WI38 (cell line): ENCODE results near the gene DPYSL3.

Experiments used
- H3K4me3 ChIP-seq: 2 replicates; pipeline ENCODE4 v1.5.1; 2011; ENCODE audit warnings: low read depth, mild to moderate bottlenecking, control low read depth, low read length
- TF ChIP-seq, protein P1 (sequence below): IDR thresholded peaks from 2 replicates; pipeline ENCODE4 v1.5.1; 2012; ENCODE audit warnings: low read depth, mild to moderate bottlenecking, control low read depth, low read length

The DPYSL3 gene

DNA sequence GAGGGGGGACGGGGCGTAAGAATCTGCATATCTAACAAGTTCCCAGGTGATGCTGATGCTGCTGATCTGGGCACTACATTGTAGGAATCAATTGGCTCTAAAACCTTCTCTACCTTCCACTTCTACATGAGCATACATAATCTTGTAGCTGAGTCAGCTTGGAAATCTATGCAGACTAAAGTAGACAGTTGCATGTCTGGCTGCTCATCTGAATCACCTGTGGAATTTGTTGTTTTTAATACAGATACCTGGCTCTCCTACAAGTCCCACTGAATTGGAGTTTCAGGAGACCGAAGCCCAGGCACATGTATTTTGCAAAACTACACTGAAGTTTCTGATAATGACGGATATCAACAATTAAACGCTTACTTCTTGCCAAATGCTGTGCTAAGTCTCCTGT is 161.4 kb downstream of the DPYSL3 start:
- TF ChIP-seq, protein P1, sequence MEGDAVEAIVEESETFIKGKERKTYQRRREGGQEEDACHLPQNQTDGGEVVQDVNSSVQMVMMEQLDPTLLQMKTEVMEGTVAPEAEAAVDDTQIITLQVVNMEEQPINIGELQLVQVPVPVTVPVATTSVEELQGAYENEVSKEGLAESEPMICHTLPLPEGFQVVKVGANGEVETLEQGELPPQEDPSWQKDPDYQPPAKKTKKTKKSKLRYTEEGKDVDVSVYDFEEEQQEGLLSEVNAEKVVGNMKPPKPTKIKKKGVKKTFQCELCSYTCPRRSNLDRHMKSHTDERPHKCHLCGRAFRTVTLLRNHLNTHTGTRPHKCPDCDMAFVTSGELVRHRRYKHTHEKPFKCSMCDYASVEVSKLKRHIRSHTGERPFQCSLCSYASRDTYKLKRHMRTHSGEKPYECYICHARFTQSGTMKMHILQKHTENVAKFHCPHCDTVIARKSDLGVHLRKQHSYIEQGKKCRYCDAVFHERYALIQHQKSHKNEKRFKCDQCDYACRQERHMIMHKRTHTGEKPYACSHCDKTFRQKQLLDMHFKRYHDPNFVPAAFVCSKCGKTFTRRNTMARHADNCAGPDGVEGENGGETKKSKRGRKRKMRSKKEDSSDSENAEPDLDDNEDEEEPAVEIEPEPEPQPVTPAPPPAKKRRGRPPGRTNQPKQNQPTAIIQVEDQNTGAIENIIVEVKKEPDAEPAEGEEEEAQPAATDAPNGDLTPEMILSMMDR = no peak
- H3K4me3 ChIP-seq = no peak overlapping the region

DNA sequence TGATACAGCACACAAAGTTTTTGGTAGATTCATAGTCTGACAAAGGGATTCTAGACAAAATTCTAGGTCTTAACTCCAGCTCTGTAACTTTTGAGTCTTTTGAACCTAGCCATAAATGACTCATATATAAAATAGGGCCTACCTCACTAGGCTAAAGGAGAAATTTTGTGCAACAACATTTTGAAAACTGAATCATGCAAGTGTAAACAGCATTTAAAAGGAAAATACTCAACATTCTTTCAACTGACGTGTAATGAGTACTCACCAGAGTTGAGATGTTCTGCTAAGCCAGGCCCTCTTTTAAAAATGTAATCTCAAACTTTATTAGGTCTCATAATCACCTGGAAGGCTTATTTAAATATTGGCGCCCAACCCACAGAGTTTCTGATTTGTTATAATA is 161.8 kb downstream of the DPYSL3 start:
- TF ChIP-seq, protein P1 = no peak
- H3K4me3 ChIP-seq = no peak overlapping the region

DNA sequence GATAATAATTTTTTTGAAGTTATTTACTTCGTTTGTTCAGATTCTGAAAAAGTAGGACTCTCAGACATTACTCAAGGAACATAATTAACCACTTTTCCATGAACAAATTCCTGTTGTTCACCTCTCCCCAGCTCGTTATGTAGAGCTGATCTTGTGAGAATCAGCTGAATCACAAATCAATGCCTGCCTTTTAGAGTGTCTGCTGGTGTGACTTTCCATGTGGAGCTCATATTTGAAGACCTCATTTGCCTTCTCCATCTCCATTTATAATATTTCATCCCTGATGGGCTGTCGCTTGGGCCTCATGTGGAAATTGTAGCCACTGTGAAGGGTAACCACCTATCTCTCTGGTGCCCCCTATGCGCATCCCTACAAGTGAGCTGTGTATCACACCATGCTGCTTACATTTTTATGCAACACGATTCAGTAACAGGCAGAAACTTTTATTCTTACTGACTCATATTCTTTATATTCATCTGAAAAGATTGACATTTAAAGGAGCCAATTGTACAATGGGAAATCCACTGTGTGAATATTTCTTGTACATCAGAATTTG is 163.8 kb downstream of the DPYSL3 start:
- TF ChIP-seq, protein P1 = no peak
- no peak overlapping the region for H3K4me3 ChIP-seq

DNA sequence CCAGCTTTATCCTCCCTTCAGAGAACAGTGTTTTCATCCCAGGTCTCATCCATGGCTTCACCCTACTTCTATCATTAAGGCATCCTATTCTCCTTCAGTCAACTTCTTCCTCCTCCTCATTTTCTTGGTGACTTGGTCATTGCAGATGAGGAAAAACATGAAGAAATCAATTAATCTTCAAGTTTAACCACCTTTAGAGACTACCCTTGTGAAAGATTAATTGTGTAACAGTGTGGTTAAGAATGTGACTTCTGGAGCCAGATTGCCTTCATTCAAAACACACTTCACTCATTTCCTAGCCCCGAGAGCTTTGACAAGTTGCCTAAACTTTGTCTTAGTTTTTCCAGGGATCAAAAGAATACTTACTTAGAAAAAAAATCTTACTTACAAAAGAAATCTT is 165.0 kb downstream of the DPYSL3 start:
- H3K4me3 ChIP-seq = no peak overlapping the region
- TF ChIP-seq, protein P1 = no peak

DNA sequence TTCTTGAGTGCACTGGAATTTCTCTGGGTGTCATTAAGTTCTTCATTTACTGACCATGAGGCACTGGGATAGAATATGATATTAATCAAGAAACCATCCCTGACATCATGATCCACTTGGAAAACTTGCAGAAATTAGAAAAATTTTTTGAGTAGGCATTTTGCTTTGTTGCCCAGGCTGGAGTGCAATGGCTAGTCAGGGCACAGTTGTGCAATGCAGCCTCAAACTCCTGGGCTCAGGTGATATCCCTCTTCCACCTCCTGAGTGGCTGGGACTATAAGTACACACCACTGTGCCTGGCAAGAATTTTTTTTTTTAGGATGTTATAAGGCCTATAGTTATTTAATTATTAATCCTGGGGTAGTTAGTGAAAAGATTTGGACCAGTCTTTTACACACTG is 168.5 kb downstream of the DPYSL3 start:
- TF ChIP-seq, protein P1 = no peak

DNA sequence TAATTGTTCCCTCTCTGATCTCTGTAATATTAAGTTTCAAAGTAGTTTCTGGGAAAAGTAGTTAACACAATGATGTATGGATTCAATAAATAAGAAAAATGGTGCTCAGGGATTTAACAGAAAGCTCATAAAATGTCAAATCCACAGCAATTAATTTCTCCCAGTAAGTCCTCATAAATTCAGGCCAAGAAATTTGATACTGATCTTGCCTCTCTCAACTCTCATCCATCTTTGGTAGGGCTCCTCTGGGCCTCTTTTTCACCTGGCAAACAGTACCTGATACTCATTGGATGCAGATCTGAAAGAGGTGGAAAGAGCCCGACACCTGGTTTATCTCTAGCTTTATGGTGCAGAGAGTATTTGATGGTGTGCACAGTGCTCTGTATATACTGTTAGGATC is 168.9 kb downstream of the DPYSL3 start:
- H3K4me3 ChIP-seq = no peak overlapping the region
- TF ChIP-seq, protein P1 = no peak

More for the DNA sequence above, 168.5 kb downstream of the DPYSL3 start:
- H3K4me3 ChIP-seq = no peak overlapping the region
